ENCODE measurements around the gene NDFIP2.

GRCh38 chr13:79451500-79451962 lies 29.4 kb upstream of the NDFIP2 start:
- TF ChIP-seq, protein P1, sequence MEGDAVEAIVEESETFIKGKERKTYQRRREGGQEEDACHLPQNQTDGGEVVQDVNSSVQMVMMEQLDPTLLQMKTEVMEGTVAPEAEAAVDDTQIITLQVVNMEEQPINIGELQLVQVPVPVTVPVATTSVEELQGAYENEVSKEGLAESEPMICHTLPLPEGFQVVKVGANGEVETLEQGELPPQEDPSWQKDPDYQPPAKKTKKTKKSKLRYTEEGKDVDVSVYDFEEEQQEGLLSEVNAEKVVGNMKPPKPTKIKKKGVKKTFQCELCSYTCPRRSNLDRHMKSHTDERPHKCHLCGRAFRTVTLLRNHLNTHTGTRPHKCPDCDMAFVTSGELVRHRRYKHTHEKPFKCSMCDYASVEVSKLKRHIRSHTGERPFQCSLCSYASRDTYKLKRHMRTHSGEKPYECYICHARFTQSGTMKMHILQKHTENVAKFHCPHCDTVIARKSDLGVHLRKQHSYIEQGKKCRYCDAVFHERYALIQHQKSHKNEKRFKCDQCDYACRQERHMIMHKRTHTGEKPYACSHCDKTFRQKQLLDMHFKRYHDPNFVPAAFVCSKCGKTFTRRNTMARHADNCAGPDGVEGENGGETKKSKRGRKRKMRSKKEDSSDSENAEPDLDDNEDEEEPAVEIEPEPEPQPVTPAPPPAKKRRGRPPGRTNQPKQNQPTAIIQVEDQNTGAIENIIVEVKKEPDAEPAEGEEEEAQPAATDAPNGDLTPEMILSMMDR (IDR thresholded peaks at IDR 0.05) = no peak
- no peak for TF ChIP-seq EZH2 (IDR thresholded peaks at IDR 0.05; ENCODE audit: borderline replicate concordance, insufficient read depth, low read depth, low read length, poor library complexity, severe bottlenecking)
